Liver (tissue), 9 donors: Measurements from ENCODE around the gene SH3GL3. TPM values are rescaled to one million over a fixed set of nuclear protein-coding genes. Genes with fewer than 3 reads are reported as not detected.

Experiments
- DNase-seq: peaks from one replicate; pipeline ENCODE4 v3.0.0-alpha.2; 2017; ENCODE audit warnings: low spot score
- H3K27ac ChIP-seq, 2 donors: one replicate each; pipeline ENCODE4 v1.7.0; 2013; ENCODE audit warnings: inconsistent platforms in 2 of 2, low read length in 2 of 2, control low read depth in 1 of 2, low read depth in 1 of 2, mild to moderate bottlenecking in 1 of 2
- H3K27me3 ChIP-seq, 4 donors: one replicate each; pipeline versions ENCODE4 v1.6.1 to v1.7.0; 2013; ENCODE audit warnings: low read length in 3 of 4, inconsistent platforms in 1 of 4, mild to moderate bottlenecking in 1 of 4, moderate library complexity in 1 of 4; ENCODE audit not compliant: control insufficient read depth in 4 of 4, insufficient read depth in 4 of 4
- H3K36me3 ChIP-seq, 4 donors: one replicate each; pipeline versions ENCODE4 v1.6.1 to v1.7.0; 2013; ENCODE audit warnings: low read length in 3 of 4, mild to moderate bottlenecking in 3 of 4, low read depth in 1 of 4, moderate library complexity in 1 of 4; ENCODE audit not compliant: control insufficient read depth in 4 of 4, insufficient read depth in 3 of 4
- H3K4me1 ChIP-seq, 4 donors: one replicate each; pipeline versions ENCODE4 v1.6.1 to v1.7.0; 2013; ENCODE audit warnings: low read length in 3 of 4, mild to moderate bottlenecking in 3 of 4, moderate library complexity in 1 of 4; ENCODE audit not compliant: control insufficient read depth in 4 of 4, insufficient read depth in 4 of 4
- H3K4me3 ChIP-seq, 3 donors: one replicate each; pipeline versions ENCODE4 v1.6.1 to v1.7.0; 2013; ENCODE audit warnings: low read length in 3 of 3, control low read depth in 1 of 3, low read depth in 1 of 3, mild to moderate bottlenecking in 1 of 3
- H3K9ac ChIP-seq, 2 donors: one replicate each; pipeline ENCODE4 v1.7.0; 2013; ENCODE audit warnings: low read length in 2 of 2, mild to moderate bottlenecking in 2 of 2, moderate library complexity in 2 of 2, control low read depth in 1 of 2, low read depth in 1 of 2
- H3K9me3 ChIP-seq, 4 donors: one replicate each; pipeline versions ENCODE4 v1.6.1 to v1.7.0; 2013; ENCODE audit warnings: low read length in 3 of 4; ENCODE audit not compliant: control insufficient read depth in 4 of 4
- CTCF ChIP-seq: fragments of 150-350 bp; IDR thresholded peaks from 2 replicates; pipeline ENCODE4 v1.5.1; 2017; ENCODE audit warnings: improper control_type of control experiment, low read depth, low read length; ENCODE audit not compliant: missing input control
- EGR1 ChIP-seq, 2 donors: IDR thresholded peaks; 2 replicates each; pipeline ENCODE4 v1.6.1; 2016 to 2018; ENCODE audit warnings: antibody characterized with exemption in 2 of 2, low read depth in 2 of 2
- FOXA1 ChIP-seq: IDR thresholded peaks from 2 replicates; pipeline ENCODE4 v1.6.1; 2016; ENCODE audit warnings: antibody characterized with exemption
- FOXA2 ChIP-seq: IDR thresholded peaks from 2 replicates; pipeline ENCODE4 v1.6.1; 2016; ENCODE audit warnings: antibody characterized with exemption
- GABPA ChIP-seq, 2 donors: IDR thresholded peaks in 1 of 2; conservative IDR thresholded peaks in 1 of 2; 2 replicates each; pipeline ENCODE4 v1.6.1; 2016; ENCODE audit warnings: antibody characterized with exemption in 2 of 2, mild to moderate bottlenecking in 1 of 2, moderate library complexity in 1 of 2
- HNF4A ChIP-seq, 2 donors: conservative IDR thresholded peaks; 2 replicates each; pipeline ENCODE4 v1.6.1; 2016; ENCODE audit warnings: antibody characterized with exemption in 2 of 2, mild to moderate bottlenecking in 2 of 2
- JUND ChIP-seq, 2 donors: IDR thresholded peaks; 2 replicates each; pipeline ENCODE4 v1.6.1; 2016; ENCODE audit warnings: antibody characterized with exemption in 2 of 2
- NR2F2 ChIP-seq: IDR thresholded peaks from 2 replicates; pipeline ENCODE4 v1.6.1; 2016; ENCODE audit warnings: antibody characterized with exemption
- RAD21 ChIP-seq, 2 donors: IDR thresholded peaks; 2 replicates each; pipeline ENCODE4 v1.6.1; 2016; ENCODE audit warnings: antibody characterized with exemption in 2 of 2, mild to moderate bottlenecking in 2 of 2
- RXRA ChIP-seq, 2 donors: IDR thresholded peaks; 2 replicates each; pipeline ENCODE4 v1.6.1; 2017 to 2018; ENCODE audit warnings: antibody characterized with exemption in 2 of 2, mild to moderate bottlenecking in 1 of 2
- SP1 ChIP-seq: IDR thresholded peaks from 2 replicates; pipeline ENCODE4 v1.6.1; 2018; ENCODE audit warnings: antibody characterized with exemption, mild to moderate bottlenecking
- YY1 ChIP-seq: IDR thresholded peaks from 2 replicates; pipeline ENCODE4 v1.6.1; 2016; ENCODE audit warnings: antibody characterized with exemption, mild to moderate bottlenecking
- ZBTB33 ChIP-seq: IDR thresholded peaks from 2 replicates; pipeline ENCODE4 v1.6.1; 2016; ENCODE audit warnings: antibody characterized with exemption
- WGBS: extraction: QIAGEN DNeasy Blood & Tissue Kit; methylation state at CpG from one replicate; pipeline ENCODE4 v1.1.7; 2013; 5-methylcytosine and 5-hydroxymethylcytosine counted together
- polyA plus RNA-seq, 2 donors: library from polyadenylated mRNA; stranded (reverse) in 1 of 2; unstranded in 1 of 2; fragments of 200-250 nt in 1 of 2; fragments of >200 nt in 1 of 2; fragmentation: Nextera tagmentation in 1 of 2; extraction: Ambion mirVana in 1 of 2; gene quantifications; one replicate each; pipeline versions ENCODE4 v1.2.1 to v1.2.3, GENCODE V29; 2013 to 2015
- total RNA-seq, 2 donors: library from RNA; depleted of rRNA; stranded (reverse); fragments of >200 nt; gene quantifications; one replicate each; pipeline ENCODE4 v1.2.3, GENCODE V29; 2014
- TF ChIP-seq, protein P1 (sequence below): IDR thresholded peaks from 2 replicates; pipeline ENCODE4 v1.6.1; 2016; ENCODE audit warnings: antibody characterized with exemption
- TF ChIP-seq, protein P2 (sequence below): IDR thresholded peaks from 2 replicates; pipeline ENCODE4 v1.6.1; 2016; ENCODE audit warnings: antibody characterized with exemption
- TF ChIP-seq, protein P3 (sequence below): IDR thresholded peaks from 2 replicates; pipeline ENCODE4 v1.6.1; 2016; ENCODE audit warnings: antibody characterized with exemption, mild to moderate bottlenecking
- donor health status: healthy.
- donor health status: healthy.
- donor health status: healthy.
- donor health status: healthy.
- donor health status: healthy.

SH3GL3 gene
- total and polyA plus RNA-seq, 4 donors, result 0.23 TPM; not detected in 3

- Histone ChIP-seq H3K9ac (no peak overlapping the region), H3K4me1 (peaks cover 0 to 2% (median 0%) of the 10 kb centered on the region in 4 donors), H3K4me3 (no peak overlapping the region), H3K9me3 (no peaks in the 10 kb centered on the region), H3K27me3 (peaks cover 0 to 3% (median 0%) of the 10 kb centered on the region in 4 donors), H3K36me3 (no peaks in the 10 kb centered on the region), H3K27ac (no peak overlapping the region)
- 92% methylated on average over 2 of the region's 2 CpGs for WGBS
- TF ChIP-seq, protein P1, sequence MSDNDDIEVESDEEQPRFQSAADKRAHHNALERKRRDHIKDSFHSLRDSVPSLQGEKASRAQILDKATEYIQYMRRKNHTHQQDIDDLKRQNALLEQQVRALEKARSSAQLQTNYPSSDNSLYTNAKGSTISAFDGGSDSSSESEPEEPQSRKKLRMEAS, result no peak
- TF ChIP-seq FOXA2 (no peak), HNF4A (conservative IDR thresholded peaks at IDR 0.05) (no peak), CTCF (no peak), NR2F2 (no peak), GABPA (IDR thresholded peaks at IDR 0.05 in 1 of 2, conservative IDR thresholded peaks at IDR 0.05 in 1 of 2) (no peak), SP1 (no peak), RAD21 (IDR thresholded peaks at IDR 0.05) (no peak), EGR1 (IDR thresholded peaks at IDR 0.05; ENCODE audit: low read depth in 2 of 2) (no peak)
- TF ChIP-seq, protein P2, sequence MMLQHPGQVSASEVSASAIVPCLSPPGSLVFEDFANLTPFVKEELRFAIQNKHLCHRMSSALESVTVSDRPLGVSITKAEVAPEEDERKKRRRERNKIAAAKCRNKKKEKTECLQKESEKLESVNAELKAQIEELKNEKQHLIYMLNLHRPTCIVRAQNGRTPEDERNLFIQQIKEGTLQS, result no peak
- TF ChIP-seq, protein P3, sequence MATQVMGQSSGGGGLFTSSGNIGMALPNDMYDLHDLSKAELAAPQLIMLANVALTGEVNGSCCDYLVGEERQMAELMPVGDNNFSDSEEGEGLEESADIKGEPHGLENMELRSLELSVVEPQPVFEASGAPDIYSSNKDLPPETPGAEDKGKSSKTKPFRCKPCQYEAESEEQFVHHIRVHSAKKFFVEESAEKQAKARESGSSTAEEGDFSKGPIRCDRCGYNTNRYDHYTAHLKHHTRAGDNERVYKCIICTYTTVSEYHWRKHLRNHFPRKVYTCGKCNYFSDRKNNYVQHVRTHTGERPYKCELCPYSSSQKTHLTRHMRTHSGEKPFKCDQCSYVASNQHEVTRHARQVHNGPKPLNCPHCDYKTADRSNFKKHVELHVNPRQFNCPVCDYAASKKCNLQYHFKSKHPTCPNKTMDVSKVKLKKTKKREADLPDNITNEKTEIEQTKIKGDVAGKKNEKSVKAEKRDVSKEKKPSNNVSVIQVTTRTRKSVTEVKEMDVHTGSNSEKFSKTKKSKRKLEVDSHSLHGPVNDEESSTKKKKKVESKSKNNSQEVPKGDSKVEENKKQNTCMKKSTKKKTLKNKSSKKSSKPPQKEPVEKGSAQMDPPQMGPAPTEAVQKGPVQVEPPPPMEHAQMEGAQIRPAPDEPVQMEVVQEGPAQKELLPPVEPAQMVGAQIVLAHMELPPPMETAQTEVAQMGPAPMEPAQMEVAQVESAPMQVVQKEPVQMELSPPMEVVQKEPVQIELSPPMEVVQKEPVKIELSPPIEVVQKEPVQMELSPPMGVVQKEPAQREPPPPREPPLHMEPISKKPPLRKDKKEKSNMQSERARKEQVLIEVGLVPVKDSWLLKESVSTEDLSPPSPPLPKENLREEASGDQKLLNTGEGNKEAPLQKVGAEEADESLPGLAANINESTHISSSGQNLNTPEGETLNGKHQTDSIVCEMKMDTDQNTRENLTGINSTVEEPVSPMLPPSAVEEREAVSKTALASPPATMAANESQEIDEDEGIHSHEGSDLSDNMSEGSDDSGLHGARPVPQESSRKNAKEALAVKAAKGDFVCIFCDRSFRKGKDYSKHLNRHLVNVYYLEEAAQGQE, result no peak
- no peak for DNase-seq
These were observed 108.2 kb downstream of the SH3GL3 start for GRCh38 chr15:83555383-83555782.

- H3K9ac ChIP-seq, result no peak overlapping the region
- 47% methylated on average over 3 of the region's 3 CpGs for WGBS
- no peak overlapping the region for H3K27ac ChIP-seq
- H3K4me3 ChIP-seq, result no peak overlapping the region
- no peak for DNase-seq
- no peaks in the 10 kb centered on the region for H3K9me3 ChIP-seq
- H3K27me3 ChIP-seq, result peaks cover 0 to 3% (median 0%) of the 10 kb centered on the region in 4 donors
- H3K36me3 ChIP-seq, result no peaks in the 10 kb centered on the region
- peaks cover 0 to 2% (median 0%) of the 10 kb centered on the region in 4 donors for H3K4me1 ChIP-seq
- no peak for TF ChIP-seq JUND (IDR thresholded peaks at IDR 0.05)
- no peak for TF ChIP-seq RXRA (IDR thresholded peaks at IDR 0.05)
- TF ChIP-seq ZBTB33, result no peak
- TF ChIP-seq SP1, result no peak
- TF ChIP-seq FOXA2, result no peak
- TF ChIP-seq, protein P3, result no peak
- TF ChIP-seq CTCF, result no peak
- TF ChIP-seq FOXA1, result no peak
- TF ChIP-seq RAD21 (IDR thresholded peaks at IDR 0.05), result no peak
- no peak for TF ChIP-seq GABPA (IDR thresholded peaks at IDR 0.05 in 1 of 2, conservative IDR thresholded peaks at IDR 0.05 in 1 of 2)
- TF ChIP-seq YY1, result no peak
- TF ChIP-seq, protein P2, result no peak
- TF ChIP-seq, protein P1, result no peak
- TF ChIP-seq HNF4A (conservative IDR thresholded peaks at IDR 0.05), result no peak
- TF ChIP-seq EGR1 (IDR thresholded peaks at IDR 0.05; ENCODE audit: low read depth in 2 of 2), result no peak
These were observed 108.9 kb downstream of the SH3GL3 start for GRCh38 chr15:83556068-83556467.
